GM12891 (cell line): ENCODE data around the gene RAET1L.

Experiments
- POLR2A ChIP-seq: IDR thresholded peaks from 2 replicates; pipeline ENCODE4 v1.6.1; 2011; ENCODE audit warnings: low read depth, low read length, control low read depth
- POLR2AphosphoS5 ChIP-seq: IDR thresholded peaks from 2 replicates; pipeline ENCODE4 v1.6.1; 2011; ENCODE audit warnings: low read depth, low read length, control low read depth

DNA sequence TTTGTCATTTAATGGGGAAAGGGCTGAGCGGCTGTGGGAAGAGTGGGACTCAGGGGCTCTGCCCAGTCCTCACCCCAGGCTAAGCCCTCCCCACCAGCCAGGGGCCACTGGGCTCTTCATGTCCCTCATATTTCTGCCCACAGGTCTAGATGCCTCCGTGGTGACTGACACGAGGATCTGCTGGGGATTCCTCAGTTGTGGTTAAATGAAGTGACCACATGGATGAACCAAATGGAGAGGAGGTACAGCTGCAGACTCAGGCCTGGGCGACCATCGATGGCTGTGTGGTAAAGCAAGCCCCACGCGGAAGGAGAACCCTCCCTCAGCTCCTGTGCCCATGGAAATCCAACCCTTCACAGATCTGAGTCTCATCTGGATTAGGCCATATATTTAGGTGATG, 29.4 kb downstream of the RAET1L start:
- TF ChIP-seq POLR2A (no peak), POLR2AphosphoS5 (no peak)
